ENCODE results near the gene KRTAP19-7. TPM values are rescaled to one million over a fixed set of nuclear protein-coding genes. Genes with fewer than 3 reads are reported as not detected.

The KRTAP19-7 gene, protein sequence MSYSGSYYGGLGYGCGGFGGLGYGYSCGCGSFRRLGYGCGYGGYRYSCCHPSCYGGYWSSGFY
- not detected in 2 replicates for total RNA-seq (2014; rRNA removed; shearing (Covaris generic))
- polyA plus RNA-seq (2014; cell fraction: nucleus; rRNA removed): not detected in 2 replicates

- no peak for DNase-seq (ENCODE audit: extremely low read depth, low read depth)
Observed at GRCh38 chr21:30561264-30561895, at the start of gene KRTAP19-7. TSS of gene KRTAP19-7 (minus strand) at chr21:30561314. CDS start at chr21:30561289, 25 bp downstream.

DNA sequence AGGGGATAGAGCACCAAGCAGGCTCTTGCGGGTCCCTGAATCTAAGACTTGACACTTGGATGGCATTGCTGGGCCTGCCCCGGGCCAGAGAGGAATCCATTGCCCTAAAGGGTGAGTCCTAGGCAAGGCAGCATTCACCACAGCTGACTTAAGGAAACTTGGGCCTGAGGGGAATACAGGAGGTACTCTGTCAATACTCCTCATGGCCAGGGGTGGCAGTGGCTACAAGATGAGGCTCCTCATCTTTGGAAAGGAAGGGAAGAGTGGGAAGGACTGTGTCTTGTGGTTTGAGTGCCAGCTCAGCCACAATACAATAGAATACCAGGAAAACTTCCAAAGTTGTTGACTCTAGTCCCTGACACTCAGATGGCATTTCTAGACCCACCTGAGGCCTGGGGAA, 44.9 kb upstream of the KRTAP19-7 start:
- DNase-seq (ENCODE audit: extremely low read depth, low read depth): no peak

DNA sequence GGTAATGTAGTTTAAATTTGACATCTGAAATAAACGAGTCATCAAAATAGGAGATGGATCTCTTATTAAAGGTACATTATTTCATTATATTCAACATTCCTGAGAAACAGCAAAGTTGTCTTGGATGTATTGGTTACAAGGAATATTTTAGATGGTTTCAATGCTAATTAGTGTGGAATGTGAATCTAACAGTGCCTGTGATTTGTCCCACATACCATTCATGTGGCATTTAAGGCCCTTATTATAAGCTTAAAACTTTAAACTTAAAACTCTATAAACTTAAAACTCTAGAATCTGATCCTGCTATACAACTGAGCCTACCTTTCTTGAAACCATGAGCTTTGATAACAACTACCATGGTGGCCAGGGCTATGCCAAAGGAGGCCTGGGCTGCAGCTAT, 39.7 kb upstream of the KRTAP19-7 start, which contains the start of gene KRTAP22-1:
Gene KRTAP22-1, plus strand, starts transcription at position 301 of the 400 bp plus-strand sequence.
- DNase-seq (ENCODE audit: extremely low read depth, low read depth): no peak

- DNase-seq (ENCODE audit: extremely low read depth, low read depth): no peak
Observed at GRCh38 chr21:30598802-30599201, 37.7 kb upstream of the KRTAP19-7 start, which contains the start of gene KRTAP6-2. TSS of gene KRTAP6-2 (minus strand) at chr21:30598902. CDS start at chr21:30598874, 28 bp downstream.

DNA sequence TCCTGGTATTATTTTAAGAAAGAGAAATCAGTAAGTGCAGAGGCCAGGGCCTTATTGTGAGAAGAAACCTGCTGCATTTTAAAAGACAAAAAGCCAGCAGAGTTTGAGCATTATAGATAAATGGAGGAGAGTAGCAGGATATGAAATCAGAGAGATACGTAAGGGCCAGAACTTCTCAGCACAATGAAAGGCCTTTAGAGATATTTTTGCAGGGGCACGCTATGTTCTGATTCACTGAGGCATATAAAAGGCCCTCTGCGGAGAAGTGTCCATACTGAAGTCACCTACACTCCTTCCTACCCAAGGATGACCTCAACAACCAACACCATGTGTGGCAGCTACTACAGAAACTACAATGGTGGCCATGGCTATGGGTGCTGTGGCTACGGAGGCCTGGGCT, 31.0 kb upstream of the KRTAP19-7 start, which contains the start of gene KRTAP6-3:
Gene KRTAP6-3, plus strand, starts transcription at position 301 of the 400 bp plus-strand sequence. Its CDS starts 6 bp downstream, at position 307.
- no peak for DNase-seq (ENCODE audit: extremely low read depth, low read depth)

DNA sequence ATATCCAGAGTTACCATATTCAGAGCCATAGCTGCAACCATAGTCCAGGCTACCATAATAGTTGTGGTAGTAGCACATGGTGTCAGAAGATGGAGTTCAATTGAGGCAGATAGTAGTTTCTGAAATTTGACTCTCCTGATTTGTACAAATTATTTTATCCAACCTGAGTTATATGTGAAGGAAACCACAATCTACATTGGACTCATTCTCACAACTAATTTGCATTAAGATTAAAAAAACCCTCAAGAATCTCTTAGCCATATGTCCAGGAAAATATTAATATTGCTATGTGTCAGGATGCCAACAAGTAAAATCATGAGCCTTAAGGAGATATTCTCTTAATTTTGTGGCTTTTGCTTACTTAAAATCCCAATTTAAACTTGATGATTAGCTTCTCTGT, 29.2 kb upstream of the KRTAP19-7 start, which contains the start of gene KRTAP22-2:
Gene KRTAP22-2, minus strand, starts transcription at position 101 of the 400 bp plus-strand sequence.
- DNase-seq (ENCODE audit: extremely low read depth, low read depth): no peak

GRCh38 chr21:30582870-30583269, 21.8 kb upstream of the KRTAP19-7 start:
- DNase-seq (ENCODE audit: extremely low read depth, low read depth): no peak

- no peak for DNase-seq (ENCODE audit: extremely low read depth, low read depth)
Observed at GRCh38 chr21:30580132-30580531, 19.0 kb upstream of the KRTAP19-7 start.

- DNase-seq (ENCODE audit: extremely low read depth, low read depth): no peak
Observed at GRCh38 chr21:30579346-30579745, 18.2 kb upstream of the KRTAP19-7 start.

- DNase-seq (ENCODE audit: extremely low read depth, low read depth): no peak
Observed at GRCh38 chr21:30577766-30578165, 16.7 kb upstream of the KRTAP19-7 start.

- DNase-seq (ENCODE audit: extremely low read depth, low read depth): no peak
Observed at GRCh38 chr21:30567617-30568016, 6.5 kb upstream of the KRTAP19-7 start.

DNA sequence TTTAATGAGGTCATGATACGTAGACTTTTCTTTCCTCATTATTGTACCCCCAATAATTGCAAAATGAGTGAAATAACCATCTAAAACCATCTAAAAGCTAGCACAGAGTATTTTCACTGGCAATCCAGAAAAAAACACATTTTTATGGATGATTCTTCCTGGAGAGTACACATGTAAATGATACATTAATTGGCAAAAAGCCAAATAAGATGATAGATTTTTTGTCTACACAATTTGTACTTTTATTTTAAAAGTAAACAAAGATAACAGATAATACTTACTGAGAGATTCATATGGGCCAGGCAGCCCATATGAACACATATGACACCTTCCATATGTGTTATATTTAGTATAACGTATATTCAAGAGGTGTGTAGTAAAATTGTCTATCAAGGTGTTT, 2.5 kb upstream of the KRTAP19-7 start:
- no peak for DNase-seq (ENCODE audit: extremely low read depth, low read depth)

DNA sequence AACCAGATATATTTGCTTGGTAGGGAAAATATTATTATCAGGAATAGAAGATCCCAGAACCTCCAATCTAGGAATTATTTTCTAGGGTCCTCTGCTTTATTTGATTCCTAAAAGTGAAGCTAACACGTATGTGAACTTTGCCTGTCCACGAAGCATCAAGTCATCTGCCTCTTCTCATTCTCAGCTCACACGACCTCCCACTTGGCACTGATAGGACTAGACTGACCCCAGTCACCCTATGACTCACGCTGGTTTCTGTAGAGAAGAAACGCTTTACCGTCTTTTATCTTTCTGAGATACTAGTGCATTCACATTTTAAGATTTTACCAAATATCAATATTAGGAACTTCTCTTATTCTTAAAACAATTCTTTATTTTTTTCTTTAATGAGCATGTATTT, 2.0 kb upstream of the KRTAP19-7 start:
- DNase-seq (ENCODE audit: extremely low read depth, low read depth): no peak

DNA sequence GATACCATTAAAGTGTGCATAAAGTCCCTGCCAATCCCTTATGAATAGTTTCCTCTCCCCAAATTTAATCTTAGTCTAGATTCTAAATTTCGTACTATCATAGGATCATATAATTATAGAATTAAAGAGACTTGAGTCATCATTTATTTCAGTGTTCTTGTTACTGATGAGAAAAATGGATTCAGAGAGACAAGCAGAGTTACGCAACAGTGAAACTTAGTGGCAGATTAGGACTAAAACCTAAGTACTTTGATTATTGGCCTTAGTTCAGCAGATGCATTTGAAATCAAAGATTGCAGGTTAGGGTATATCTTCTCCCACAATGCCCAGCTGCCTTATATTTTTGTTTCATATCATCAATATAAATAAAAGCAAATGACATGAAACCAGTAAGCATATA, 843 bp upstream of the KRTAP19-7 start:
- DNase-seq (ENCODE audit: extremely low read depth, low read depth): no peak

DNA sequence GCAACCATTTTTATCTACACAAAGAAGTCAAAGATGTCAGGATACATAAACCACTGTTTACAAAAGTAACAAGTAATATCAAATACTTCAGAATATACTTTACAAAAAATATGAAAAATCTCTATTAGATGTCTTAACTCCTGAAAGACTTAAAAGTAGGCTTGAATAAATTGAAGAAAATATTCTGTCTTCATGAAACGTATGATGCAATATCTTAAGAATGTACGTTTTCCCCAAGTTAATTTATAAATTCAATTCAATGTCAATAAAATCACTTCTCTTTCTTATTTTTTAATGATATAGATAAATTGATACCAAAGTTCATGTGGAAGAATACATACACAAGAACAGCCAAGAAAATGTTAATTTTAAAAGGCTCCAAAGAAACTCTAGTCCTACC, 6.0 kb downstream of the KRTAP19-7 start:
- DNase-seq (ENCODE audit: extremely low read depth, low read depth): no peak

GRCh38 chr21:30552782-30553181, 8.3 kb downstream of the KRTAP19-7 start:
- no peak for DNase-seq (ENCODE audit: extremely low read depth, low read depth)

DNA sequence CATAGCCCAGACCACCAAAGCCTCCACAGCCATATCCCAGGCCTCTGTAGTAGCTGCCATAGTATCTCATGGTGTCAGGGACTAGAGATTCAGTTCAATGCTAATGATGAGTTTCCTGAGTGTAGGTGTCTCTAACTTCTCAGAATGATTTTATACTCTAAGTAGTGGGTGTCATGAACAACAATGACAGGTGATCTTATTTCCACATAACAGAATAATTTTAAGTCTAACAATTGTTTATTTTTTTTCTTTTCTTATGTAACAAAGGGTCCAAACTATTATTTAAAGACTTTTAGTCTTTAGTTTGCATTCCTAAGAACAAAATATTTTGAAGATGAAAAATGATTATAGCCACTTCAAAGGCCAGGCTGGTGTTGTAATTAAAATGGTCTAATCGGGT, 19.4 kb downstream of the KRTAP19-7 start, which contains the start of gene KRTAP19-6:
Gene KRTAP19-6, minus strand, starts transcription at position 101 of the 400 bp plus-strand sequence. Its CDS starts 31 bp downstream, at position 70.
- no peak for DNase-seq (ENCODE audit: extremely low read depth, low read depth)

DNA sequence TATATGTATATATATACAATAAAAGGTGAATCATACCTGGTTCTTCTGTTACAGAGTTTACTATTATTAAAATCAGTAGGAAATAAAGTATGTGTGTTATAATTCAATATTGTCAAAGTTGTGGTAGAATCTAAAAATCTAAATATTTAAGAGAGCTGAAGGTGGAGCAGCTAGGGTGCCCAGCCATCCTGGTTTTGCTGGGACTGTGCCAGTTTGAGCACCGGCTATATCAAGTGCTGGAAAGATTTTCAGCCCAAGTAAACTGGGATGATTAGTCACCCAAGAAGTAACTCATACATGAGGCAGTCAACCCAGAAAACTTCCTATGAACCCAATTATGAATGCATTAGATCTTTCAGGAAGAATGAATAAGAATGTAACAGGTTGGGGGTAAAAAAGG, 42.2 kb downstream of the KRTAP19-7 start:
- DNase-seq (ENCODE audit: extremely low read depth, low read depth): no peak

GRCh38 chr21:30515681-30516080, 45.4 kb downstream of the KRTAP19-7 start:
- DNase-seq (ENCODE audit: extremely low read depth, low read depth): no peak

All from NCI-H460 (cell line).